AG08396 (cell line): ENCODE results near the gene UBTD1.
"Not testable (repeated sequence)": the region's sequence is repeated elsewhere in the genome, so short reads cannot be mapped to it uniquely, and the experiment has no call there.

Source experiments
- DNase-seq: peaks from one replicate; pipeline ENCODE4 v3.0.0; 2012; ENCODE audit warnings: low spot score, mixed read lengths

Gene UBTD1

GRCh38 chr10:97515271-97515978 lies 16.7 kb downstream of the UBTD1 start:
- no peak for DNase-seq

- DNase-seq, result no peak
Observed at GRCh38 chr10:97517096-97517750, 18.5 kb downstream of the UBTD1 start.

- DNase-seq, result no peak
Observed at GRCh38 chr10:97517778-97518300, 19.1 kb downstream of the UBTD1 start.

GRCh38 chr10:97518301-97519043 lies 19.7 kb downstream of the UBTD1 start:
- no peak for DNase-seq

- no peak for DNase-seq
Observed at GRCh38 chr10:97519342-97519741, 20.6 kb downstream of the UBTD1 start.

GRCh38 chr10:97520520-97520919 lies 21.8 kb downstream of the UBTD1 start:
- no peak for DNase-seq

GRCh38 chr10:97520978-97521761 lies 22.4 kb downstream of the UBTD1 start:
- no peak for DNase-seq

- no peak for DNase-seq
Observed at GRCh38 chr10:97522071-97522470, 23.3 kb downstream of the UBTD1 start.

- no peak for DNase-seq
Observed at GRCh38 chr10:97522937-97523336, 24.2 kb downstream of the UBTD1 start.

GRCh38 chr10:97525086-97525485 lies 26.4 kb downstream of the UBTD1 start:
- no peak for DNase-seq

GRCh38 chr10:97525683-97526110 lies 27.0 kb downstream of the UBTD1 start:
- DNase-seq, result no peak

- DNase-seq, result not testable (repeated sequence)
Observed at GRCh38 chr10:97528876-97529275, 30.2 kb downstream of the UBTD1 start.

GRCh38 chr10:97529685-97530465 lies 31.2 kb downstream of the UBTD1 start:
- DNase-seq, result no peak

GRCh38 chr10:97531401-97531986 lies 32.8 kb downstream of the UBTD1 start:
- no peak for DNase-seq

- DNase-seq, result peak; percentile 69
Observed at GRCh38 chr10:97532935-97533671, 34.4 kb downstream of the UBTD1 start.

- no peak for DNase-seq
Observed at GRCh38 chr10:97533888-97534287, 35.2 kb downstream of the UBTD1 start.

- peak; percentile 61 for DNase-seq
Observed at GRCh38 chr10:97534746-97535367, 36.1 kb downstream of the UBTD1 start.

- no peak for DNase-seq
Observed at GRCh38 chr10:97537186-97537869, 38.6 kb downstream of the UBTD1 start.

- no peak for DNase-seq
Observed at GRCh38 chr10:97538411-97538810, 39.7 kb downstream of the UBTD1 start.
